Testis (tissue), 2 donors: ENCODE measurements around the gene SLCO3A1.

Experiments
- CTCF ChIP-seq, 3 experiments: fragments of 450-650 bp in 2 of 3; fragments of 200-600 bp in 1 of 3; sonication (generic) in 1 of 3; IDR thresholded peaks; one replicate each; pipeline ENCODE4 v1.5.1; 2016 to 2019; ENCODE audit warnings: antibody characterized with exemption in 3 of 3, mild to moderate bottlenecking in 2 of 3, moderate library complexity in 1 of 3
- POLR2A ChIP-seq: fragments of 450-650 bp; IDR thresholded peaks from one replicate; pipeline ENCODE4 v1.6.1; 2017; ENCODE audit warnings: antibody characterized with exemption, mild to moderate bottlenecking, moderate library complexity

GRCh38 chr15:91876187-91876586 is 22.7 kb downstream of the SLCO3A1 start:
- TF ChIP-seq CTCF (IDR thresholded peaks at IDR 0.05) (no peak), POLR2A (no peak)
